ENCODE measurements around the gene COL9A2. TPM values are rescaled to one million over a fixed set of nuclear protein-coding genes. Genes with fewer than 3 reads are reported as not detected.

The COL9A2 gene
- total RNA-seq, 4 donors from 2014 or later = 3.3 to 5.4 (median 3.6) TPM

GRCh38 chr1:40257688-40258444 lies 59.2 kb downstream of the COL9A2 start, which contains the start of gene ZMPSTE24:
TSS of gene ZMPSTE24 (plus strand) at chr1:40258236. CDS start at chr1:40258272, 36 bp downstream.
- TF ChIP-seq CTCF (IDR thresholded peaks at IDR 0.05) = no peak
- peak; percentile 15 to 94 (median 63) for TF ChIP-seq POLR2AphosphoS5 (IDR thresholded peaks at IDR 0.05)
- TF ChIP-seq EP300 (IDR thresholded peaks at IDR 0.05) = no peak
- TF ChIP-seq POLR2A (IDR thresholded peaks at IDR 0.05) = peak in 1 of 2 donors; percentile 45
- under 1% methylated on average over 47 of the region's 48 CpGs for WGBS
- H3K36me3 ChIP-seq = peaks cover 22% of the 10 kb centered on the region
- peak within 1 kb of the TSS; percentile 96 for H3K27ac ChIP-seq
- H3K4me1 ChIP-seq = peaks cover 31% of the 10 kb centered on the region
- H3K9me3 ChIP-seq = no peaks in the 10 kb centered on the region
- H3K4me3 ChIP-seq = peak within 1 kb of the TSS; percentile 89
- no peaks in the 10 kb centered on the region for H3K27me3 ChIP-seq
- DNase-seq (ENCODE audit: low spot score in 2 of 2) = peak; percentile 97 to 98

GRCh38 chr1:40257313-40257687 lies 59.8 kb downstream of the COL9A2 start:
- TF ChIP-seq CTCF (IDR thresholded peaks at IDR 0.05) (peak in 1 of 2 donors; percentile 12), EP300 (IDR thresholded peaks at IDR 0.05) (no peak)
- under 1% methylated on average over 14 of the region's 16 CpGs for WGBS
- H3K27ac ChIP-seq = peak overlapping the region; percentile 96

GRCh38 chr1:40256401-40257084 lies 60.5 kb downstream of the COL9A2 start:
- Histone ChIP-seq H3K36me3 (peaks cover 9% of the 10 kb centered on the region), H3K27me3 (no peaks in the 10 kb centered on the region), H3K27ac (peak overlapping the region; percentile 96), H3K4me1 (peaks cover 31% of the 10 kb centered on the region), H3K4me3 (peak overlapping the region; percentile 89), H3K9me3 (no peaks in the 10 kb centered on the region)
- WGBS = 52% methylated on average over 6 of the region's 6 CpGs
- no peak for TF ChIP-seq EP300 (IDR thresholded peaks at IDR 0.05)
- TF ChIP-seq POLR2AphosphoS5 (IDR thresholded peaks at IDR 0.05) = no peak
- no peak for TF ChIP-seq POLR2A (IDR thresholded peaks at IDR 0.05)
- no peak for TF ChIP-seq CTCF (IDR thresholded peaks at IDR 0.05)
- DNase-seq (ENCODE audit: low spot score in 2 of 2) = no peak

More at GRCh38 chr1:40257313-40257687, 59.8 kb downstream of the COL9A2 start:
- no peaks in the 10 kb centered on the region for H3K27me3 ChIP-seq
- no peaks in the 10 kb centered on the region for H3K9me3 ChIP-seq
- H3K36me3 ChIP-seq = peaks cover 16% of the 10 kb centered on the region
- no peak for DNase-seq (ENCODE audit: low spot score in 2 of 2)
- H3K4me1 ChIP-seq = peaks cover 31% of the 10 kb centered on the region
- peak overlapping the region; percentile 89 for H3K4me3 ChIP-seq

GRCh38 chr1:40255231-40255630 lies 61.9 kb downstream of the COL9A2 start:
- H3K4me3 ChIP-seq = no peak overlapping the region
- peaks cover 30% of the 10 kb centered on the region for H3K4me1 ChIP-seq
- H3K9me3 ChIP-seq = no peaks in the 10 kb centered on the region
- no peaks in the 10 kb centered on the region for H3K27me3 ChIP-seq
- no peaks in the 10 kb centered on the region for H3K36me3 ChIP-seq
- no peak for DNase-seq (ENCODE audit: low spot score in 2 of 2)
- TF ChIP-seq EP300 (IDR thresholded peaks at IDR 0.05) = no peak
- TF ChIP-seq POLR2AphosphoS5 (IDR thresholded peaks at IDR 0.05) = no peak
- TF ChIP-seq POLR2A (IDR thresholded peaks at IDR 0.05) = no peak
- TF ChIP-seq CTCF (IDR thresholded peaks at IDR 0.05) = no peak
- H3K27ac ChIP-seq = no peak overlapping the region

- no peak for TF ChIP-seq POLR2AphosphoS5 (IDR thresholded peaks at IDR 0.05)
- no peak for TF ChIP-seq CTCF (IDR thresholded peaks at IDR 0.05)
- TF ChIP-seq POLR2A (IDR thresholded peaks at IDR 0.05) = no peak
- TF ChIP-seq EP300 (IDR thresholded peaks at IDR 0.05) = no peak
- 88% methylated on average over 2 of the region's 2 CpGs for WGBS
Measured at GRCh38 chr1:40252601-40253000, 64.5 kb downstream of the COL9A2 start.

More at GRCh38 chr1:40252601-40253000, 64.5 kb downstream of the COL9A2 start:
- Histone ChIP-seq H3K36me3 (no peaks in the 10 kb centered on the region), H3K27me3 (no peaks in the 10 kb centered on the region), H3K27ac (no peak overlapping the region), H3K9me3 (no peaks in the 10 kb centered on the region), H3K4me3 (no peak overlapping the region), H3K4me1 (peaks cover 14% of the 10 kb centered on the region)
- no peak for DNase-seq (ENCODE audit: low spot score in 2 of 2)

All from suprapubic skin (tissue), 4 donors.